SK-N-SH (cell line): ENCODE data around the gene ATG2A. TPM values are rescaled to one million over a fixed set of nuclear protein-coding genes. Genes with fewer than 3 reads are reported as not detected.

Experiments
- CTCF ChIA-PET: fragments of 300-600, 350-600 bp; formaldehyde crosslinking; extraction: SDS; loops from one replicate; lab custom pipeline; 2021; lab: Yijun Ruan, JAX
- POLR2A ChIA-PET: fragments of 350-600 bp; sonication (Branson Sonifier 250); formaldehyde crosslinking; extraction: SDS; loops from one replicate; lab custom pipeline; 2020; ENCODE audit warnings: antibody characterized with exemption, inconsistent platforms; lab: Yijun Ruan, JAX
- DNase-seq: peaks from one replicate; pipeline ENCODE4 v3.0.0; 2012
- H2AFZ ChIP-seq: fragments of 200-600 bp; sonication (generic); 2 replicates; pipeline ENCODE4 v1.8.1; 2016; ENCODE audit warnings: antibody characterized with exemption, mild to moderate bottlenecking, low read depth
- H3F3A ChIP-seq: fragments of 200-600 bp; sonication (generic); replicated peaks from 2 replicates; pipeline ENCODE3; 2016; ENCODE audit warnings: antibody characterized with exemption, mild to moderate bottlenecking; ENCODE audit not compliant: insufficient read depth
- H3K27ac ChIP-seq, 2 experiments: fragments of 200-500 bp in 1 of 2; fragments of 200-600 bp in 1 of 2; sonication (Bioruptor generic) in 1 of 2; sonication (generic), shearing (Covaris generic) in 1 of 2; 2 replicates each; pipeline versions ENCODE4 v1.5.1 to v1.6.1; 2014 to 2016; ENCODE audit warnings: low read depth in 2 of 2, inconsistent platforms in 1 of 2, low read length in 1 of 2, mild to moderate bottlenecking in 1 of 2, mixed read lengths in 1 of 2
- H3K27me3 ChIP-seq: fragments of 200-600 bp; sonication (generic), shearing (Covaris generic); 2 replicates; pipeline ENCODE4 v1.6.1; 2016; ENCODE audit warnings: mixed run types; ENCODE audit not compliant: insufficient read depth
- H3K36me3 ChIP-seq, 2 experiments: fragments of 200-500 bp in 1 of 2; fragments of 200-600 bp in 1 of 2; sonication (Bioruptor generic) in 1 of 2; sonication (generic) in 1 of 2; replicated peaks in 1 of 2; 2 replicates each; pipeline versions ENCODE3 to v1.5.1; 2014 to 2016; ENCODE audit warnings: low read length in 1 of 2, mild to moderate bottlenecking in 1 of 2; ENCODE audit not compliant: insufficient read depth in 2 of 2, control insufficient read depth in 1 of 2
- H3K4me1 ChIP-seq, 2 experiments: fragments of 200-500 bp in 1 of 2; fragments of 200-600 bp in 1 of 2; sonication (Bioruptor generic) in 1 of 2; sonication (generic), shearing (Covaris generic) in 1 of 2; 2 replicates each; pipeline versions ENCODE4 v1.5.1 to v1.6.1; 2014 to 2016; ENCODE audit warnings: low read depth in 1 of 2, low read length in 1 of 2, mixed run types in 1 of 2; ENCODE audit not compliant: insufficient read depth in 2 of 2, control insufficient read depth in 1 of 2
- H3K4me2 ChIP-seq: fragments of 200-600 bp; sonication (generic), shearing (Covaris generic); 2 replicates; pipeline ENCODE4 v1.6.1; 2017; ENCODE audit warnings: mixed run types
- H3K4me3 ChIP-seq, 2 experiments: fragments of 200-500 bp in 1 of 2; fragments of 200-600 bp in 1 of 2; sonication (Bioruptor generic) in 1 of 2; sonication (generic), shearing (Covaris generic) in 1 of 2; 2 replicates each; pipeline versions ENCODE4 v1.5.1 to v1.8.1; 2014 to 2016; ENCODE audit warnings: low read depth in 2 of 2, inconsistent platforms in 1 of 2, low read length in 1 of 2, mild to moderate bottlenecking in 1 of 2, mixed read lengths in 1 of 2, moderate library complexity in 1 of 2
- H3K79me2 ChIP-seq: fragments of 200-600 bp; sonication (generic); 2 replicates; pipeline ENCODE4 v1.8.1; 2017; ENCODE audit warnings: mild to moderate bottlenecking; ENCODE audit not compliant: insufficient read depth
- H3K9ac ChIP-seq: fragments of 200-600 bp; sonication (generic); 2 replicates; pipeline ENCODE4 v1.6.1; 2017; ENCODE audit warnings: mixed run types
- H3K9me2 ChIP-seq: fragments of 200-600 bp; sonication (generic); 2 replicates; pipeline ENCODE4 v1.6.1; 2017; ENCODE audit warnings: mixed run types
- H3K9me3 ChIP-seq: fragments of 200-600 bp; sonication (generic); 2 replicates; pipeline ENCODE4 v1.6.1; 2017; ENCODE audit warnings: mixed run types, mild to moderate bottlenecking, moderate library complexity
- H4K20me1 ChIP-seq: fragments of 200-600 bp; sonication (generic); 2 replicates; pipeline ENCODE4 v1.6.1; 2017; ENCODE audit warnings: mild to moderate bottlenecking, mixed run types; ENCODE audit not compliant: insufficient read depth
- CHD2 ChIP-seq: fragments of 150-350 bp; IDR thresholded peaks from 2 replicates; pipeline ENCODE4 v1.6.1; 2018; ENCODE audit warnings: low read length; ENCODE audit not compliant: partially characterized antibody
- CTCF ChIP-seq: fragments of 200-600 bp; sonication (generic); IDR thresholded peaks from 2 replicates; pipeline ENCODE4 v1.6.1; 2017; ENCODE audit warnings: antibody characterized with exemption, mild to moderate bottlenecking, moderate library complexity
- EP300 ChIP-seq, 2 experiments: IDR thresholded peaks; 2 replicates each; pipeline versions ENCODE4 v1.4.0 to v1.6.1; 2012; ENCODE audit warnings: borderline replicate concordance in 1 of 2, low read depth in 1 of 2, low read length in 1 of 2
- EZH2phosphoT487 ChIP-seq: fragments of 200-600 bp; sonication (generic); IDR thresholded peaks from 2 replicates; pipeline ENCODE4 v1.6.1; 2017; ENCODE audit warnings: low read depth, mixed run types, mild to moderate bottlenecking, antibody characterized with exemption, moderate library complexity, borderline replicate concordance
- FOSL2 ChIP-seq: IDR thresholded peaks from 2 replicates; pipeline ENCODE4 v1.4.0; 2012; ENCODE audit warnings: low read depth, mild to moderate bottlenecking, moderate library complexity, borderline replicate concordance
- FOXM1 ChIP-seq: IDR thresholded peaks from 2 replicates; pipeline ENCODE4 v1.4.0; 2012; ENCODE audit warnings: low read depth, mild to moderate bottlenecking
- IRF3 ChIP-seq: fragments of 150-350 bp; IDR thresholded peaks from 2 replicates; pipeline ENCODE4 v1.6.1; 2016; ENCODE audit warnings: mild to moderate bottlenecking, low read depth, low read length
- JUND ChIP-seq: IDR thresholded peaks from 2 replicates; pipeline ENCODE4 v1.4.0; 2012
- MAX ChIP-seq: IDR thresholded peaks from 2 replicates; pipeline ENCODE4 v1.4.0; 2012; ENCODE audit warnings: low read depth
- MEF2A ChIP-seq: IDR thresholded peaks from 2 replicates; pipeline ENCODE4 v1.4.0; 2012; ENCODE audit warnings: low read depth, borderline replicate concordance
- MXI1 ChIP-seq: IDR thresholded peaks from 2 replicates; pipeline ENCODE4 v1.6.1; 2012; ENCODE audit warnings: mild to moderate bottlenecking, low read depth, low read length, improper control_type of control experiment
- RAD21 ChIP-seq: IDR thresholded peaks from 2 replicates; pipeline ENCODE4 v1.6.1; 2012; ENCODE audit warnings: mild to moderate bottlenecking, low read length
- SIN3A ChIP-seq: IDR thresholded peaks from 2 replicates; pipeline ENCODE4 v1.6.1; 2012; ENCODE audit warnings: low read depth, mild to moderate bottlenecking, low read length, moderate library complexity, borderline replicate concordance
- SMC3 ChIP-seq: IDR thresholded peaks from 2 replicates; pipeline ENCODE4 v1.6.1; 2012; ENCODE audit warnings: low read depth, low read length, improper control_type of control experiment
- TAF1 ChIP-seq: IDR thresholded peaks from 2 replicates; pipeline ENCODE4 v1.6.1; 2012; ENCODE audit warnings: low read depth, mild to moderate bottlenecking, low read length, moderate library complexity, borderline replicate concordance
- TCF12 ChIP-seq: IDR thresholded peaks from 2 replicates; pipeline ENCODE4 v1.4.0; 2012
- TEAD4 ChIP-seq: IDR thresholded peaks from 2 replicates; pipeline ENCODE4 v1.4.0; 2012; ENCODE audit warnings: mild to moderate bottlenecking, borderline replicate concordance; ENCODE audit not compliant: insufficient read depth
- USF1 ChIP-seq: IDR thresholded peaks from 2 replicates; pipeline ENCODE4 v1.4.0; 2012; ENCODE audit warnings: low read depth, borderline replicate concordance
- YY1 ChIP-seq: IDR thresholded peaks from 2 replicates; pipeline ENCODE4 v1.4.0; 2012; ENCODE audit warnings: low read depth, mild to moderate bottlenecking
- WGBS: methylation state at CpG from one replicate; pipeline ENCODE4 v1.1.6; 2017; ENCODE audit warnings: low lambda C conversion rate; 5-methylcytosine and 5-hydroxymethylcytosine counted together
- polyA plus RNA-seq, 3 experiments: library from polyadenylated mRNA; depleted of rRNA; stranded (reverse); fragments of >200 nt; gene quantifications; 2 replicates each; pipeline ENCODE4 v1.2.3, GENCODE V29; 2012

ATG2A gene
- polyA plus RNA-seq, 1 of the 3 experiments (the other 2 are of a cell fraction) = 7.1 TPM

DNA sequence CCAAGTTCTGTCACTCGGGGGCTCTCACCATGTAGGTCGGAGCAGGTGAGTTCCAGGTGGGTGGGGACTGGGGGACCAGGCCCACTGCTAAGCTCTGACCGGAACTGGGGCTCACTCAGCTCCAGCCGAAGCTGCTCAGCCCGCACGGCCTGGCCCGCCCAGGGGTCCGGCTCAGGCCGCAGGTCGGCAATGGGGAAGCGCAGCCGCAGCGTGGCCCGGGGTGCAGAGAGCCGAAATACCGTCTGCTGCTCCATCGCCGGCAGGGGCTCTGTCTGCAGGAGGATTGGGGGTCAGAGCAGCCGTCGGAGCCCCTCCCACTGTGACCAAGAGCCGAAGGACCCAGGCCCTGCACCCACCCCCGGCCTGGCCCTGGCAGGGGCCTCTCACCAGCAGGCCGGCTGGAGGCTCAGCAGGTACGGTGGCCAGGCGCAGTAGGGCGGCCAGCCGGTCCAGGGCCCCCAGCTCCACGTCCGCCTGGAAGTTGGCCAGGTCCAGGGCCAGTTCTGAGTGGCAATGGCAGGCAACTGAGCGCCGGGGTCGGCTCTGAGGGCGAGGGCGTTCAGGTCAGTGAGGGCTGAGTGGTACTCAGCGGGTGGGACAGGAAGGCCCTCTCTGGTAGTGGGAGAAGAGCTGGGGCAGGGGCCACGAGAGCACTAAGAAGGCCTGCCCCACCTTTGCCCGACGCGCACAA is 7.2 kb downstream of the ATG2A start:
- DNase-seq = no peak
- CTCF ChIA-PET = interaction anchor here (0.6 to 1.3 kb wide), 4 partner anchors 10 to 208 kb away, joined by 3 read pairs; partner anchors contain the start of gene ZNHIT2
- H3F3A ChIP-seq = no peaks in the 10 kb centered on the region
- POLR2A ChIA-PET = no interaction called here
- H3K4me2 ChIP-seq = no peak overlapping the region
- H2AFZ ChIP-seq = no peak overlapping the region
- no peaks in the 10 kb centered on the region for H4K20me1 ChIP-seq
- no peaks in the 10 kb centered on the region for H3K9me2 ChIP-seq
- 98% methylated on average over 17 of the region's 39 CpGs for WGBS
- no peak overlapping the region for H3K27ac ChIP-seq
- no peaks in the 10 kb centered on the region for H3K9me3 ChIP-seq
- H3K36me3 ChIP-seq = peaks cover 0 to 75% of the 10 kb centered on the region in 2 experiments
- no peaks in the 10 kb centered on the region for H3K79me2 ChIP-seq
- no peak overlapping the region for H3K9ac ChIP-seq
- H3K27me3 ChIP-seq = no peaks in the 10 kb centered on the region
- TF ChIP-seq TAF1 (no peak), TCF12 (no peak), USF1 (no peak), MEF2A (no peak), MAX (no peak), MXI1 (no peak), RAD21 (no peak), SIN3A (no peak), TEAD4 (no peak), SMC3 (no peak), EP300 (IDR thresholded peaks at IDR 0.05; ENCODE audit: borderline replicate concordance in 1 of 2, low read depth in 1 of 2, low read length in 1 of 2) (no peak), FOXM1 (no peak), JUND (no peak), CHD2 (no peak), FOSL2 (no peak), IRF3 (no peak), CTCF (no peak), EZH2phosphoT487 (no peak), YY1 (no peak)
- H3K4me3 ChIP-seq = no peak overlapping the region
- no peaks in the 10 kb centered on the region for H3K4me1 ChIP-seq
